HEK293 (cell line): ENCODE results near the gene ARHGAP10.

Experiments
- MYNN ChIP-seq: fragments of 450-650 bp; formaldehyde crosslinking; IDR thresholded peaks from 2 replicates; pipeline ENCODE4 v1.5.1; 2016; ENCODE audit warnings: missing biosample characterization, missing genetic modification characterization, borderline replicate concordance
- PRDM10 ChIP-seq: fragments of 450-650 bp; formaldehyde crosslinking; IDR thresholded peaks from 2 replicates; pipeline ENCODE4 v1.5.1; 2016; ENCODE audit warnings: missing biosample characterization, missing genetic modification characterization
- YY2 ChIP-seq: fragments of 450-650 bp; formaldehyde crosslinking; IDR thresholded peaks from 2 replicates; pipeline ENCODE4 v1.5.1; 2016; ENCODE audit warnings: missing biosample characterization, missing genetic modification characterization
- ZNF133 ChIP-seq: fragments of 450-650 bp; formaldehyde crosslinking; IDR thresholded peaks from 2 replicates; pipeline ENCODE4 v1.5.1; 2016; ENCODE audit warnings: missing biosample characterization, missing genetic modification characterization
- TF ChIP-seq, protein P1 (sequence below): fragments of 450-650 bp; formaldehyde crosslinking; IDR thresholded peaks from 2 replicates; pipeline ENCODE4 v1.5.1; 2016; ENCODE audit warnings: missing biosample characterization, missing genetic modification characterization

DNA sequence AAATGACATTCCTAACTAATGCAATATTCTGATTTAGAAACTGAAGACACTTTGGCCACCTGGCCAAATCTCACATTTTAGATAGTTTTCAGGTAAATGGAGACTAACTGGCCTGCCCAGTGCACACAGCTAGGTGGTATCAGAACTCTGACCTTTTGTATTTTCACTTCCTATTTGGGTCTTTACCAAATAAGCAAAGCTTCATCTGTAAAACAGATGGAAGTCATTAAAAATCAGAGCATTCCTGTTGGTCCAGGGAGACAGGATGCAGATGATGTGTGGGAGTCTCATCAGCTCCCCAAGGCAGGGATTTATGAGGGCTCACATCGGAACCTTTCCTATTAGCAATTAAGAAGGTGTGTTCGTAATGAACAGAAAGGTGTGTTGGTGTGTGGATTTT lies 57.7 kb downstream of the ARHGAP10 start:
- TF ChIP-seq, protein P1, sequence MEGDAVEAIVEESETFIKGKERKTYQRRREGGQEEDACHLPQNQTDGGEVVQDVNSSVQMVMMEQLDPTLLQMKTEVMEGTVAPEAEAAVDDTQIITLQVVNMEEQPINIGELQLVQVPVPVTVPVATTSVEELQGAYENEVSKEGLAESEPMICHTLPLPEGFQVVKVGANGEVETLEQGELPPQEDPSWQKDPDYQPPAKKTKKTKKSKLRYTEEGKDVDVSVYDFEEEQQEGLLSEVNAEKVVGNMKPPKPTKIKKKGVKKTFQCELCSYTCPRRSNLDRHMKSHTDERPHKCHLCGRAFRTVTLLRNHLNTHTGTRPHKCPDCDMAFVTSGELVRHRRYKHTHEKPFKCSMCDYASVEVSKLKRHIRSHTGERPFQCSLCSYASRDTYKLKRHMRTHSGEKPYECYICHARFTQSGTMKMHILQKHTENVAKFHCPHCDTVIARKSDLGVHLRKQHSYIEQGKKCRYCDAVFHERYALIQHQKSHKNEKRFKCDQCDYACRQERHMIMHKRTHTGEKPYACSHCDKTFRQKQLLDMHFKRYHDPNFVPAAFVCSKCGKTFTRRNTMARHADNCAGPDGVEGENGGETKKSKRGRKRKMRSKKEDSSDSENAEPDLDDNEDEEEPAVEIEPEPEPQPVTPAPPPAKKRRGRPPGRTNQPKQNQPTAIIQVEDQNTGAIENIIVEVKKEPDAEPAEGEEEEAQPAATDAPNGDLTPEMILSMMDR (tag by site-specific recombination): no peak
- TF ChIP-seq ZNF133 (tag by site-specific recombination): no peak
- TF ChIP-seq MYNN (tag by site-specific recombination): no peak
- no peak for TF ChIP-seq PRDM10 (tag by site-specific recombination)
- no peak for TF ChIP-seq YY2 (tag by site-specific recombination)
